Esophagus muscularis mucosa (tissue), 4 donors: ENCODE data around the gene CST9L.

ENCODE experiments used
- CTCF ChIP-seq, 3 experiments: fragments of 200-600 bp in 2 of 3; fragments of 450-650 bp in 1 of 3; sonication (generic) in 2 of 3; IDR thresholded peaks; one replicate each; pipeline ENCODE4 v1.5.1; 2017 to 2019; ENCODE audit warnings: antibody characterized with exemption in 3 of 3, mild to moderate bottlenecking in 2 of 3, moderate library complexity in 1 of 3
- EP300 ChIP-seq: sonication (generic); formaldehyde crosslinking; IDR thresholded peaks from one replicate; pipeline ENCODE4 v1.6.1; 2017; ENCODE audit warnings: antibody characterized with exemption
- POLR2A ChIP-seq: fragments of 450-650 bp; IDR thresholded peaks from one replicate; pipeline ENCODE4 v1.6.1; 2017; ENCODE audit warnings: antibody characterized with exemption, moderate library complexity, mild to moderate bottlenecking, low read depth

GRCh38 chr20:23517719-23518118 is 50.6 kb downstream of the CST9L start:
- no peak for TF ChIP-seq EP300
- TF ChIP-seq POLR2A, result no peak
- TF ChIP-seq CTCF (IDR thresholded peaks at IDR 0.05), result no peak
